GM18519 (cell line): ENCODE results near the gene P2RY11.

Experiments
- ATAC-seq: cut with Tn5 transposase; IDR thresholded peaks from one replicate; pipeline ENCODE4 v1.9.1; 2021; ENCODE audit warnings: mild to moderate bottlenecking, moderate library complexity; ENCODE audit not compliant: unreplicated experiment, low FRiP score

The P2RY11 gene

GRCh38 chr19:10137751-10138682 is 26.5 kb downstream of the P2RY11 start:
- ATAC-seq = no peak

GRCh38 chr19:10138879-10139795 is 27.6 kb downstream of the P2RY11 start:
- no peak for ATAC-seq

- ATAC-seq = no peak
Measured at GRCh38 chr19:10139952-10140351, 28.5 kb downstream of the P2RY11 start.

GRCh38 chr19:10141479-10141878 is 30.0 kb downstream of the P2RY11 start:
- no peak for ATAC-seq

- ATAC-seq = no peak
Measured at GRCh38 chr19:10141973-10142372, 30.5 kb downstream of the P2RY11 start.

- no peak for ATAC-seq
Measured at GRCh38 chr19:10142701-10143375, 31.3 kb downstream of the P2RY11 start.

- ATAC-seq = no peak
Measured at GRCh38 chr19:10143681-10144080, 32.2 kb downstream of the P2RY11 start.

- ATAC-seq = no peak
Measured at GRCh38 chr19:10144361-10144760, 32.9 kb downstream of the P2RY11 start.

- no peak for ATAC-seq
Measured at GRCh38 chr19:10145031-10145430, 33.5 kb downstream of the P2RY11 start.

- no peak for ATAC-seq
Measured at GRCh38 chr19:10146142-10146541, 34.6 kb downstream of the P2RY11 start.

- no peak for ATAC-seq
Measured at GRCh38 chr19:10149427-10149826, 37.9 kb downstream of the P2RY11 start.

- ATAC-seq = no peak
Measured at GRCh38 chr19:10151521-10151920, 40.0 kb downstream of the P2RY11 start.

GRCh38 chr19:10152100-10152499 is 40.6 kb downstream of the P2RY11 start:
- ATAC-seq = no peak

- no peak for ATAC-seq
Measured at GRCh38 chr19:10155839-10156238, 44.3 kb downstream of the P2RY11 start.

GRCh38 chr19:10158071-10158470 is 46.6 kb downstream of the P2RY11 start:
- ATAC-seq = no peak

- ATAC-seq = no peak
Measured at GRCh38 chr19:10158485-10158884, 47.0 kb downstream of the P2RY11 start.

- no peak for ATAC-seq
Measured at GRCh38 chr19:10159610-10160009, 48.1 kb downstream of the P2RY11 start.

GRCh38 chr19:10163536-10163935 is 52.0 kb downstream of the P2RY11 start:
- no peak for ATAC-seq
